Activated T-cell treated with anti-CD3 and anti-CD28 coated beads for 24 hours (primary cell): ENCODE results near the gene C3orf52.
A peak's percentile ranks its signal among the peaks of the same experiment; 100 is the strongest.

Experiments used
- DNase-seq: peaks from one replicate; pipeline ENCODE4 v3.0.0-alpha.2; 2020; ENCODE audit warnings: low read depth

The C3orf52 gene

DNA sequence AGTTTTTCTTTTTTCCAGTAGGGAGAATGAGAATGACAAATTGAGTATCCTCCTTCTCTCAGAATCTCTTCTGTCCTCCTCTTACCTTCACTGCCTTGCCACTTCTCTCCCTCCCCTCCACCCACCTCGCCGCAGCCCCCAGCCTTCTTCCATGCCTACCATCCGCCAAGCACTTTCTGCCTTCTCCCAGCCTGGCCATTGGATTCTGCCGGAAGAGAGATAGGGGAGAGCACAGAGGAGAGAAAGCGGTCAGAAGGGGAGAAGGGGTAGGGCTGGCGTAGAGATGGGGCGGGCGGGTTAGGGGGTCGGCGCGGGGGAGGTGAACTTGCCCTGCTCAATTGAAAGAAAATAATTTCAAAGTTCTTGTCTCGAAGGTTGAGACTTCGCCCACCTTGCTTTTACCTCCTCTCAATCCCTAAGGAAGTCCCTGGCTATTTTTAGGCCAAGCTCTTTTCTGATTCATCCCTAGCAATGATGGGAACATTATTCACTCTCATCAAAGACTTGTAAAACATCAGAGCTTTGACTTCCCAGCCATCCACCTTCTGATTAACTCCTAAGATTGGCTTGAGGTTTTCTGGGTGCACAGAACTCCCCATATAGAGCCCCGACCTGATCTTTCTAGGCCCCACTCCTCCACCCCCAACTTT lies 811 bp downstream of the C3orf52 start:
- DNase-seq: no peak

DNA sequence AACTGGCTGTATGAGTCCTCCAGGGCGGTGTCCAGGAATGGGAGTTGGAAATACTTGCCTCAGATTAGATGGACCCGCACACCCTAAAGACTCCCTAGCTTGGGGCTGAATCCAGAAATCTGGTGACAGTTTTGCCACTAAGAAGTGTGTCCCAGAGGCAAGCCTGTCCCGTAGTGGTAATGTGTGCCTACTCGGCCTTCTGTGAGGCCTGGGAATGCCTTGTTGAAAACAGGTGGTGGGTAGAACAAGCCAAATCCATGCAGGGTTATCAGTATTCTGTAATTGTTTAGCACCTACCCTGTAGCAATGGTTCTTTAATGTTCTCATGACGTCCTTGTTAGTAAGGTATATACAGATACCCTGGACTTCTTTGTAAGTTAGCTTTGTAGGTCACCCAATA lies 1.6 kb downstream of the C3orf52 start:
- DNase-seq: no peak

DNA sequence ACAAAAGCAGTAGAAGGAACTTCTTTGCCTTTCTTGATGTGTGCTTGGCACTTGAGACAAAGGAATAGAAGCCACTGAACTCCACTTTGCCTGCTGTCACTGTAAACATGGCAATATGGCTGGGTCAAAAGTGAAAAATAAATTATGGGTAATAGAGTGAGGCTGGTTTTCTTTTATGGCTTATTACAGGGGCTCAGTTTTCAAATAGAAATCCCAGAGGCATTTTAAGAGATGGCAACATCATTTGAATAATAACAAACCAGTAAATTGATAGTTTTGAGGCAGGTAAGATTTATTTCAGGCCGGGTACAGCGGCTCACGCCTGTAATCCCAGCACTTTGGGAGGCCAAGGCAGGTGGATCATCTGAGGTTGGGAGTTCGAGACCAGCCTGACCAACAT lies 2.8 kb downstream of the C3orf52 start:
- DNase-seq: no peak

DNA sequence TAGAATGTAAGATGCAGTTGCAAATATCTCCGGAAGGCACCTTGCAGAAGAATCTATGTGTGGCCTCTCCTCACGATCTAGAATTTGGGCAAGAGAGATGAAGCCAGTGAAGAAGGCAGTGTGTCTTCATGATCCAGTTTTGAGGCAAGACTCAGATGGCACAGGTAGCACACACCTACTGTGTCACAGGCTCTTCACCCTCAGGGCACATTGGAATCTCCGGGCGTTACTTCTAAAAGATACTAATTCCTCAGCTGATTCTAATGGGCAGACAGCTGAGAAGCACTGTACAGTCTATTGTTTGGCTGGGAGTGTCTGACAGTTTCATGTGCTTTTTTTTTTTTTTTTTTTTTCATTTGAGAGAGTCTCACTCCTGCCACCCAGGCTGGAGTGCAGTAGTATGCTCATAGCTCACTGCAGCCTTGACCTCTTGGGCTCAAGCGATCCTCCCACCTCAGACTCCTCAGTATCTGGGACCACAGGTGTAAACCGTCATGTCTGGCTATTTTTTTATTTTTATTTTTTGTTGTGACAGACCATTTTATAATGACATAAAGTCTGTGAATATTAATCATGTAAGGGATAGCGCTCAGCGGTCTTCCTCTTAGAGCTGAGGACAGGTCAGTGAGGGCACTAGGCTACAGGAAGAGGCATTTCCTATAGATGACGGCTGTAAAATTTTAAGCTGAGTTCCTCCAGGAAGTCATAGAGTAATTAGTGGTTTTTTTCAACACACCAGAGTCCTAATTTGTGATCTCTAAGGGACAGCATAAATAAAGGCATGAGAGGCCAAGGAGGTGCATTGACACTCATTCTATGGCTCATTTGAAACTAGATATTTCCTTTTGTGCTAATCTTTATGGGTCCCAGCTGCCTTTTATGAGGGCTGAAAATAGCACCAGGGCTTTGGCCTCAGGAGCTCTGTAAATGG lies 4.0 kb downstream of the C3orf52 start:
- DNase-seq: no peak

DNA sequence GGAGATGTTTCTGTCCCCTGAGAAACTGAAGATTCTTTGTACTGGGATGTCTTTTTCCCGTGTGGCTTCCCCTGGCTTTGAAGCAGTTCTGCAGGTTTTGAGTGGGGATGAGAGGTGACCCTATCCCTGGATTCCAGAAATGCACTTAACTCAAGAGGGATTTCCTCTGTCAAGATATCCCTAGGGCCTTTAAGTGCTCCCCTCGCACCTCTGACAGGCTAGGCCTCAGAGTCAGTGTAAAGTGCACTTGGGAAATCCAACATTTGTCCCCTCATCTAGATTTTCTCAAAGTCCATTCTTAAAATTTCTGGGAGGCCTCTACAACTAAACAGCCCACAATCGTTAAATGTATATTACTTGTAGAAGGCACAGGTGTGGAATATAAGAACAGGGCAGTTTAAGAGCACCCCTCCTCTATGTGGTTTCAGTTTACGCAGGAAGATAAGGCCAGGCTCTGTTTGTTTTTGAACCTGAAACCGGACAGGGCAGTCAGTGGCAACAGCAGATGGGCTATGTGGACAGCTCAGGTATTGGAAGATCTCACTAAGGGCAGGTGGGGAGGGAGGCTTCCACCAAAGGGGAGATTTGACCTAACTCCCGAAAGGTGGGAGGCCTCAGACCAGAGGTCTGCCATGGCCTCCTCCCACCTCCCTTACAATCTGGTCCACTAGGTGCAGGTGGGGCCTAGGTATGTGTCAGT lies 4.8 kb downstream of the C3orf52 start:
- no peak for DNase-seq

DNA sequence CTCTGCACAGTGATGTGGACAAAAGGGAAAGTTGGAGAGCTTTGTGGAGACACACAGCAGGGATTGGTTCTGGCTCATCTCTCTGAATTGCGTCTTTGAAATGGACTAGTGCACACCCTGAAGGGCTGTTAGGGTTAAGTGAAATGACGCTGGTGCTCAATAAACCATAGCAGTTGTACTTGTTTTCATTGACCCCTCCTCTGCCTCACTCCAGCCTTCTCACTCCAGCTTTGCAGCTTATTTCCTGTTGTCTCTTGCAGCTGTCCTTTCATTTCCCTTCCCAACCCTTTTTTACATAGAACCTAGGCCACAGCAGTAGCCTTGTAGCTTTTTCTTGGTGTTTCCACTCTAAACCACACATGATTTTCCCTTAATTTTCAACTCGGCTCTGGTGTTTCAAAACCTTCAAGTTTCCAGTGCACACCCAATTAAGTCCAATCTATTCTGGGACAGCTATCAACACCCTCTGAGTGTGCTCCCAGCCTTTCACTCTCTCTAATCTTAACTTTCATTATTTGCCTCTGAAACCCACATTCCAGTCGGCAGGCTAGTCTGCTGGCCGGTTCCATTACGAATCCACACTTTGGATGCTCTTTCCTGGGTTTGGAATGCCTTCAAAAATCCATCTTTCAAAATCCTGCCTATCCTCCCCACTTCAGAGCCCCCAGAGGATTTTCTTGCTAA lies 6.4 kb downstream of the C3orf52 start:
- no peak for DNase-seq

DNA sequence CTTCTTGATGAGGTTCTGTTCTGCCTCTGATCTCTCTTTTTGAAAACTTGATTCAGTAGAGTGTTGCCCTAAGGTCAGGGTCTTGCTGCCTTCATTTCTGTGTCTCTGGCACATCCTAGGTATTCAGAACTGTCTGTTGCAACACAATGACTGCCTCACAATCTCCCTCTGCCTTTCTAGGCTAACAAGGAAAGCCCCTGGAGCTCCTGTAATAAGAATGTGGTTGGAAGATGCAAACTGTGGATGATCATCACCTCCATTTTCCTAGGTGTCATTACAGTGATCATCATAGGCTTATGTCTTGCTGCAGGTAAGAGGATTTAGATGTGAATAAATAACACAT lies 7.0 kb downstream of the C3orf52 start:
- no peak for DNase-seq

DNA sequence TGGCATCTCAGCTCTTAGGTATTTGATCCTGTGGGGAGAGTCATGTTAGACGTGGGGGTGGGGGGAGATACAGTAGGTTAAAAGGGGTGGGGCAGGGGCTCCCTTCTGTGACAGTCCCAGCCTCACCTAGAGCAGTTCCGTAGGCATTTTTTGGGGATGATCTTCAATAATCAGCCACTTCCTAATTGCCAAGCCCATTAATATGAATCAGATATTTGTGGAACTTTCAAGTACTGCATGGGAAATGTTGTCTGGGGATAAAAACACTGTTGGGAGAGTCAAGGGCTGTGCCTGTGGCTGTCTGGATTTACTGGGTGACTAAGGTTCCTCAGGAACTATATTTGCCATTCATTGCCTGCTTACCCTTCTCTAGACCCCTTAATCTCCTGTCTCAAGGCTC lies 9.5 kb downstream of the C3orf52 start:
- DNase-seq: no peak

DNA sequence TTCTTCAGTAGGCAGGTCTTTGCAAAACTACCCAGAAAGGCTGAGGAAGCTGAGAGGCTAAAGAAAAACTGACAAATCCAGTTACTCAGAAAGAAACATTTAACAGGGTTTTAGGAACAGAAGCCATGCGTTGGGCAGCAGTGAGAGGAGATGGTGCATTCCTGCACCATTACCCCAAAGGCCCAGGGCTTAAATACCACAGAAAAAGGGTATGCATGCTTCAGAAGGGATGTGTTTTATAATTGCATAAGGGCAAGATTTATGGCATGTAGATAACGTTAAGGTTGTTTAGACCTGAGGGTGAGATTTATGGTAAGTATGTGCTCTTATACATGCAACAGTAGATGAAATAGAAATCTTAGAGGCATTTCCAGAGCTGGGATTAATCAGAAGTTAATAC lies 10.0 kb downstream of the C3orf52 start:
- no peak for DNase-seq

DNA sequence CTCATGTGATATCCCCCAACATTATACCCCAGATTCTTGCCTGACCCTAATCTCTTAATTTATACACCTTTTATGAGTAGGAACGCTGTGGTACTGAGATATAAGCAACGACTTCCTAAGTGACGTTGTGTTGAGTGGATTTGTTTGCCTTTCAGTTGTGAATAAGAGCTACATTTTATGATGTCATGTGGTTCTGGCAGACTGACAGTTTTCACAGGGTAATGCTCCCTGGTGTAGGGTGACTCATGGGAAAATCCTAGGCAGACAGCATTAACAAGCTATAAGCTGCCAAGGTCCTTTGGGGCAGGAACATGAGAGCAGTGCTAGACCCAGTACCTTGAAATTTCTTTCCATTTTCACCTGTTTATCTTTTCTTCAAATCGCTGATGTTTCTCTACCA lies 11.2 kb downstream of the C3orf52 start:
- no peak for DNase-seq

DNA sequence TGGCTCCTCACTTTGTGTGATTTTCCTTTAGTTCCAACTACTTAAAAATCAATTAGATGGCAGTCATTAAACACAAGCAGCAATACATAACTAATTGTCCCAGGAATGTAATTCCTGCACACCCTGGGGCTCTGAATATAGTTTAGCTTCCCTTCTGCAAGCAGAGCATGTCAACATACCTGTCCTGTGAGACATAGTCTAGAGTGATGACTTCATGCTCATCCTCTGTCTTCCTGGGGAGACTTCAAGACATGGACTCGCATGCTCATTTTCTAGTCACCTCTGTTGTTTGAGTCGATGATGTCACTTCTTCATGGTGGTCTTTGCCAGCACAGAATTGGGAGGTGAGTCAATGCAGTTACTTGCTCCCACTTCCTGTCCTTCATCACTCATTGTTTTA lies 15.7 kb downstream of the C3orf52 start:
- DNase-seq: no peak

DNA sequence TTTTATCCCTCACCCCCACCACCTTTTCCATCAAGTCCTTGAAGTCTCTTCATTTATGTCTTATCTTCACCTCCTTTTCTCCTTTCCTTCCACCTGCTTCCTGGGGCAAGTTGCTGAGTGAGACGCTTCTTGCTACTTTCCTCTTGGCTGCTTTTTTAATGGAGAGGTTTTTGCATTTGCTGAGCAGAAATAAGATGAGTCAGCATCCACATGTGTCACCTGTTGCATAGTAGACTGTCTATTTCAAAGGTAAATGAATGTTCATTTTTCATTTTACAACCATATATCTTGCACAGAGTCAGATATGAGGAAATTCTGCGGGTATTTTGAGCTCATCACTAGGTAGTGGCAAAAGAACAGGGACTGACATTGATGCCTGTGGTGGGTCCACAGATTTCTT lies 18.6 kb downstream of the C3orf52 start:
- DNase-seq: no peak

DNA sequence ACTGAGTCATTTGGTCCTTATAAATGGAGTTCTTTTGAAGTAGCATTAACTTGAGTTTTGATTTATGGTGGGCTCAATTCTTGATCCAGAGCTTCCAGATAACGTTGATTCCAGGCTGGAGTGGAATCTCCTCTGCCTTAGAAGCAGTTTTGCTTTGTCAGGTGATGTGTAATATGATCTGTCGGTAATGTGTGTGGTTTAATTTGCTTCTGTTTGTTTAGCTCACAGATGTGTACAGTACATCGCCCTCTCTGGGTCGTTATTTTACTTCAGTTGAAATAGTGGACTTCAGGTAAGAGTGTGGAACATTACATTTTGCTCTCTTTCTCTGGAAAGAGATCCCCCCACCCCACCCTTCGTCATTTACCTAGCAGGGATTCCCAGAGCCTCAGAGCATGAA lies 23.1 kb downstream of the C3orf52 start:
- DNase-seq: no peak

DNA sequence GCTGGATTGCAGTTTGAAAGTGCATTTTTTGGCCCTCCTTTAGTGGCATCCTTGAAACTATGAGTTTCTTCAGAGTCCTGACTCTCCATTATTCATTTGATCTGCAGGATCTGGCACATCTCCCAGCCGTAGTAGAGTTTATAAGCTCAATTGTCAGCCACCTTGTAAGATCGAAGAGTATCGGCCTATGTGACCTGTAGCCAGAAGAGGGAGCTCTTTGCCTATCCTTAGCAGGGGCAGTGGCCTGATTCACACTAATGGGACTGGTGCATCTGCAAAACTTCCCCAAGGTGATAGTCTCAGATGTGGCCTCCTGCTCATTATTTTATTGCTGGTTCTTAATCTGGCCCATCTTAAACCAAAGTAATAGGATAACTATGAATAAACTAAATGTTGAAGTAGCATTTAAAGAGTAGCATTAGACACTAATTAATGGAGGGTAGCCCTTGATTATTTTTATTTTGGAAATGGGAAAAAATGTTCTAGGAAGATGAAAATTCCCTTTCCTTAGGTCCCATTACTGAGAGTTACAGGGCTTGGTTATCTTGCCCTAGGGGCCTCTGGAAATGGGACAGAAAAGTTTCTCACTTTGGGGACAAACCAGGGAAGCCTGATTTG lies 25.7 kb downstream of the C3orf52 start:
- DNase-seq: peak; percentile 46

DNA sequence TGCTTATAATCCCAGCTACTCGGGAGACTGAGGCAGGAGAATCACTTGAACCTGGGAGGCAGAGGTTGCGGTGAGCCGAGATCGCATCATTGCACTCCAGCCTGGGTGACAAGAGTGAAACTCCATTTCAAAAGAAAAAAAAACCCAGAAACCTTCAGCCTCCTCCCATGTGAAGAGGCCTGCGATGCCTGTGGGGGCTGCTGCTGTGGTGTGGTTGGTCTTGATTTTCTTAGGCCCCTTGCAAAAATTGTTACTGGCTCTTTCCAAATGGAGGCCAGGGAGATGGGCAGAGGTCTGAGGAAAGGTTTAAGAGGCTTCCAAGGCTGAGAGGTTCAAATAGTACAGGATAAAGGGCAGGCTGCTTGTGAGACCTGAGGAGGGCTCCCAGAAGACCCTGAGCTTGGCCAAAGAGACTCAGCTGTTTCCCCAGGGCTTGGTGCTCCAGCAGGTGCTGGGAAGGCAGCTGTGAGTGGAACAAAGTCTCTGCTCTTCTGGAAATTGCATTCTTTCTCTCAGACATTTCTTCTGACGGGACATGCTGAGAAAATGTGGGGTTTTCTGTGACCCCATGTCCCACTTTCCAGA lies 28.5 kb downstream of the C3orf52 start:
- DNase-seq: no peak

DNA sequence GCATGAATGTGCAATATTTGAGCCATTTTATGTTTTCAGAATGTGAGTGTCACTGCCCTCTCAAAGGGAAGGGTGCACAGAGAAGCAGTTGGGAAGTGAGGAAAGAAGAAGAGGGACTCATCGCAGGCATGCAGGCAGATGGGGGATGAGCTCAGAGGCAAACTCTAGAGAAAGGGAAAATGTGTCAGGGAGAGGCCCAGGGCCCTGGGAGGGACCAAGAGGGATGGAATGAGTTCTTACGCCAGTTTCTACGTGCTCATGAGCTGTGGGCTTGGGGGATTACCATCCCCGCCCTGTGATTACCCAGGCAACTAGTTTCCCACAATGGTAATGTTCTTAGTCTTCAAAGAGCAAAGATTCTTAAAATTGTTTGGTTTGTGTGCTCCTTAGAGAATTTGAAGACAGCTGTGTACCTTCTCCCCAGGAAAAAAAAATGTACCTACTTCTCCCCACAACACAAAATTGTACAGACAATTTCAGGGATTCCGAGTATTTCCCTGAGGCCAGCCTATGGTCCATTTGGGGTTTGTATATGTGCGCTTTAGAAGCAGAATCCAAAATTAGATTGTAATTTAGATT lies 29.1 kb downstream of the C3orf52 start:
- no peak for DNase-seq

DNA sequence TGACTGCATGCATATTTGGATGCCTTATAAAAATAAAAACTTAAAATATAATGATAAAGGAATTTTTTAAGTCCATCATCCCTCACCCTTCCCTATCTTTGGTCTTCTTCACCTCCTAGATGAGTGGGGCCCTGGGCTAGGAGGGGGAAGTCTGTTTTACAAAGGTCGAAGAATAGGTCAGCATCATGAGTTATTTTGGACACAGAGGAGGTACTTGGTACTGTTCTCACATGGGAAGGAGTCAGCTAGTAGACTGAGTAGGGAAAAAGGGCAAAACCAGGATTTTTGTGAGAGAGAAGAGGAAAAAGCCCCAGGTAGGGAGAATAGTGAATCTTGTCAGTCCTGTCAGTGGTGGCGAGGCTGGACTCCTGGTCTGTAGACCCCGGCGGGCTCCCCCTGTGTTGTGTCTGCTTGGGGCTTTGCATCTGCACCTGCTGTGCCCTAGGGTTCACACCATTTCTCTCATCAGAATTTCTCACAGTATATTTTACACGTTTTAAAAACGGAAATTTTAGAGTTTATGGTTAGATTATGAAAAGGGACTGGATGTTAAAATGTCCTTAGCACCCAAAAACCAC lies 29.7 kb downstream of the C3orf52 start:
- no peak for DNase-seq

DNA sequence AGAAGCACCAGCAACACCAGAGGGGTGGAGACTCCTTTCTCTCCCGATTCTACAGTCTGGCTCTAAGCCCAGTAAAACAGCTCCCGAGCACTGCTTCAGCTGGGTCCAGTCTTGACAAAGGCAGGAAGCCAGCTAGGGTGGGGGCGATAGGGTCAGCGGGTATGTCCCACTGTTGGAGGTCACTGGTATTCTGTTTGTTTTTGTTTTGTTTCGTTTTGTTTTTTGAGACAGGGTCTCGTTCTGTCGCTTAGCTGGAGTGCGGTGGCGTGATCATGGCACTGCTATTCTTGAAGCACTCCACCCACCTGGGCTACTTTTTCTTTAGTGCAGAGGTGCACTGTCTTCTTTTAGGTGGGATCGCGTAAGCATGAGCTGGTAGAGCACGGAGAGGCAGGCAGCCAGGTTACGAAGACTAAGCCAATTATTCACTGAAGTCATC lies 30.6 kb downstream of the C3orf52 start:
- DNase-seq: no peak

DNA sequence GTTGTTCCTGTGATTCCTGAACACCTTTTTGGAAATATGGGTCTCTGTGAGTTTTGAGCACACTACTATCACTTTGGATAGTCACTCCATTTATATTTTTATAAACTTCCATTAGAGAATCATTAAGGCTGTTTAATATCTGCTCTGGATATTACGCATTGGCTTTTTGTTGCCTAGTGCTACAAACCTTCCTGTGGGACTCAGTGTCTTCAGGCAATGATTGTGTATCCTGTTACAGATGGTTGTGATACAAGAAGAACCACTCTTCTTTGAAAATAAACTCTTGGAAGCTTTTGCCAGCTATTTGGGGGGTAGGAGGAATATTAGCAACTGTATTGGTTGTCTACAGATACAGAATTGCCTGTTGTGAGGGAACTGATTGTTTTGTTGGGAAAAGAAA lies 31.2 kb downstream of the C3orf52 start:
- no peak for DNase-seq

DNA sequence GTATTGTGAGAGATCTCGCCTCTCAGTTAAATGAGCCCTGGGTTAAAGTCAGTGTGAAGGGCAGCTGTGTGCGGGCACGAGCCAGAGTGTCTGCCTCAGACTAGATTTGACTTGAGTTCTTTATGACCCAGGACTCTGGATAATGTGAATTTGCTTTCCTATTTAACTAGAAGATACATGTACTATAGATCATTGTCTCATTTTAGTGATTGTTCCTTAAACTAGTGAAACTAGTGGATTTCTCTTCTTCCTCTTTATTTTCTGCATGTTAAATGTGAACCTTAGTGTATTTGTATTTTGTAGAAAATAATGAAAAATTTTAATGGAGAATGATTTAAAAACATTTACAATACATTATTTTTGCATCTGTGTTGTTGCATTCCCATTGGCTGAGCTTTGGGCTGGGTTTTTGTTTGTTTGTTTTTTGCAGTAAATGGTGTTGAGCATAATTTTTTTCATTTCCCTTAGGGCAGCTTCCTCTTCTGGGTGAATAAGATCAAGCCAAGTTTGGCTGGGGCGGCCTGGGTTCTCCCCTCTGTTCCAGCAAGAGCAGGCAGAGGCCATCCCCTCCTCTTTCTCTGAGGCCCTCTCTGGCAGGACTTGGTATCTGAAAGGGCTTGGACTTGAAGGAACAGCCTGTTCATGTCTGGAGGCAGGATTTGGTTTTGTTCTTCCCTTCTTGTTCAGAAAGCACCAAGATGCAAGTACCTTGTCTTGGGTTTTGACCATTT lies 31.8 kb downstream of the C3orf52 start:
- no peak for DNase-seq
